Trophoblast cell (in vitro differentiated cells and primary cell): ENCODE data around the gene TCF12.

ENCODE experiments used
- DNase-seq, 2 donors: peaks; one replicate each; pipeline ENCODE4 v3.0.0-alpha.2; 2016
- H2AFZ ChIP-seq: 2 replicates; pipeline ENCODE4 v1.6.1; 2013; ENCODE audit warnings: low read length, moderate library complexity, mild to moderate bottlenecking; ENCODE audit not compliant: insufficient read depth, poor library complexity
- H2AK5ac ChIP-seq: 2 replicates; pipeline ENCODE4 v1.6.1; 2013; ENCODE audit warnings: mild to moderate bottlenecking, low read length
- H2BK120ac ChIP-seq: 2 replicates; pipeline ENCODE4 v1.6.1; 2013; ENCODE audit warnings: low read length, mild to moderate bottlenecking, moderate library complexity; ENCODE audit not compliant: insufficient read depth, poor library complexity
- H2BK12ac ChIP-seq: 2 replicates; pipeline ENCODE4 v1.6.1; 2013; ENCODE audit warnings: mild to moderate bottlenecking, low read length, moderate library complexity
- H2BK5ac ChIP-seq: 2 replicates; pipeline ENCODE4 v1.6.1; 2013; ENCODE audit warnings: low read length, low read depth, moderate library complexity, mild to moderate bottlenecking; ENCODE audit not compliant: poor library complexity
- H3K14ac ChIP-seq: 2 replicates; pipeline ENCODE4 v1.6.1; 2013; ENCODE audit warnings: mild to moderate bottlenecking, low read length
- H3K18ac ChIP-seq: 2 replicates; pipeline ENCODE4 v1.6.1; 2013; ENCODE audit warnings: mild to moderate bottlenecking, low read length
- H3K23ac ChIP-seq: 2 replicates; pipeline ENCODE4 v1.6.1; 2013; ENCODE audit warnings: low read length
- H3K27ac ChIP-seq: 2 replicates; pipeline ENCODE4 v1.5.1; 2013; ENCODE audit warnings: low read depth, mild to moderate bottlenecking, inconsistent platforms, low read length, moderate library complexity
- H3K27me3 ChIP-seq: 2 replicates; pipeline ENCODE4 v1.6.1; 2013; ENCODE audit warnings: inconsistent platforms, mild to moderate bottlenecking, low read length, moderate library complexity; ENCODE audit not compliant: insufficient read depth
- H3K36me3 ChIP-seq, 2 experiments: 1 replicate in 1 of 2; 2 replicates in 1 of 2; pipeline ENCODE4 v1.6.1; 2013; ENCODE audit warnings: low read length in 2 of 2, mild to moderate bottlenecking in 2 of 2, moderate library complexity in 1 of 2; ENCODE audit not compliant: insufficient read depth in 2 of 2, control insufficient read depth in 1 of 2
- H3K4ac ChIP-seq: 2 replicates; pipeline ENCODE4 v1.6.1; 2013; ENCODE audit warnings: low read depth, mild to moderate bottlenecking, low read length, moderate library complexity
- H3K4me1 ChIP-seq, 2 experiments: 1 replicate in 1 of 2; 2 replicates in 1 of 2; pipeline ENCODE4 v1.6.1; 2013; ENCODE audit warnings: low read length in 2 of 2, mild to moderate bottlenecking in 2 of 2, moderate library complexity in 1 of 2; ENCODE audit not compliant: insufficient read depth in 2 of 2, control insufficient read depth in 1 of 2
- H3K4me2 ChIP-seq: 2 replicates; pipeline ENCODE4 v1.6.1; 2013; ENCODE audit warnings: inconsistent platforms, mild to moderate bottlenecking, low read length, moderate library complexity
- H3K4me3 ChIP-seq: 2 replicates; pipeline ENCODE4 v1.5.1; 2013; ENCODE audit warnings: mild to moderate bottlenecking, low read depth, low read length, inconsistent platforms
- H3K79me1 ChIP-seq: one replicate; pipeline ENCODE4 v1.6.1; 2013; ENCODE audit warnings: low read length
- H3K79me2 ChIP-seq: 2 replicates; pipeline ENCODE4 v1.6.1; 2013; ENCODE audit warnings: low read length, mild to moderate bottlenecking; ENCODE audit not compliant: control insufficient read depth, insufficient read depth, poor library complexity
- H3K9ac ChIP-seq: 2 replicates; pipeline ENCODE4 v1.6.1; 2013; ENCODE audit warnings: mild to moderate bottlenecking, low read length
- H3K9me3 ChIP-seq: 2 replicates; pipeline ENCODE4 v1.6.1; 2013; ENCODE audit warnings: low read depth, mild to moderate bottlenecking, control low read depth, inconsistent platforms, low read length; ENCODE audit not compliant: insufficient read depth
- H4K12ac ChIP-seq: 2 replicates; pipeline ENCODE4 v1.6.1; 2013; ENCODE audit warnings: low read depth, mild to moderate bottlenecking, low read length, moderate library complexity
- H4K8ac ChIP-seq: 2 replicates; pipeline ENCODE4 v1.6.1; 2013; ENCODE audit warnings: low read depth, mild to moderate bottlenecking, low read length, moderate library complexity
- H4K91ac ChIP-seq: one replicate; pipeline ENCODE4 v1.6.1; 2013; ENCODE audit warnings: low read depth, mild to moderate bottlenecking, low read length, moderate library complexity
- WGBS: extraction: QIAGEN DNeasy Blood & Tissue Kit; methylation state at CpG from one replicate; pipeline ENCODE4 v1.1.7; 2013; ENCODE audit warnings: missing lambda C conversion rate; ENCODE audit not compliant: insufficient read length, insufficient coverage; ENCODE audit errors: extremely low coverage; 5-methylcytosine and 5-hydroxymethylcytosine counted together

The TCF12 gene

GRCh38 chr15:56989411-56989924, 71.0 kb downstream of the TCF12 start:
- Histone ChIP-seq H3K9ac (no peak overlapping the region), H3K27ac (no peak overlapping the region), H2BK5ac (no peak overlapping the region), H3K9me3 (no peaks in the 10 kb centered on the region), H3K18ac (no peak overlapping the region), H4K8ac (no peak overlapping the region), H3K4me3 (no peak overlapping the region), H3K79me2 (no peaks in the 10 kb centered on the region), H4K12ac (no peak overlapping the region), H3K14ac (no peak overlapping the region), H3K79me1 (no peaks in the 10 kb centered on the region), H2BK120ac (no peak overlapping the region), H4K91ac (no peak overlapping the region), H2AFZ (no peak overlapping the region), H3K23ac (no peak overlapping the region), H2AK5ac (no peak overlapping the region), H3K4me1 (no peaks in the 10 kb centered on the region), H3K4ac (no peak overlapping the region), H3K36me3 (no peaks in the 10 kb centered on the region), H2BK12ac (no peak overlapping the region), H3K4me2 (no peak overlapping the region), H3K27me3 (no peaks in the 10 kb centered on the region)
- DNase-seq = no peak
- no CpG with 5 or more reads among the region's 1 CpG for WGBS

GRCh38 chr15:56991017-56991416, 72.6 kb downstream of the TCF12 start:
- no CpG with 5 or more reads among the region's 6 CpGs for WGBS
- no peak overlapping the region for H2BK120ac ChIP-seq
- H2AK5ac ChIP-seq = no peak overlapping the region
- H3K9ac ChIP-seq = no peak overlapping the region
- no peak overlapping the region for H4K91ac ChIP-seq
- no peak overlapping the region for H3K4ac ChIP-seq
- no peaks in the 10 kb centered on the region for H3K27me3 ChIP-seq
- DNase-seq = no peak
- no peaks in the 10 kb centered on the region for H3K36me3 ChIP-seq
- no peak overlapping the region for H2BK5ac ChIP-seq
- no peak overlapping the region for H3K23ac ChIP-seq
- H3K79me2 ChIP-seq = no peaks in the 10 kb centered on the region
- no peaks in the 10 kb centered on the region for H3K4me1 ChIP-seq
- no peak overlapping the region for H3K27ac ChIP-seq
- H4K12ac ChIP-seq = no peak overlapping the region
- no peak overlapping the region for H4K8ac ChIP-seq
- H2AFZ ChIP-seq = no peak overlapping the region
- H3K18ac ChIP-seq = no peak overlapping the region
- no peaks in the 10 kb centered on the region for H3K9me3 ChIP-seq
- no peaks in the 10 kb centered on the region for H3K79me1 ChIP-seq
- H2BK12ac ChIP-seq = no peak overlapping the region
- H3K4me3 ChIP-seq = no peak overlapping the region
- H3K14ac ChIP-seq = no peak overlapping the region
- H3K4me2 ChIP-seq = no peak overlapping the region

- no peak for DNase-seq
- no peak overlapping the region for H3K14ac ChIP-seq
- no peak overlapping the region for H3K27ac ChIP-seq
- no peak overlapping the region for H2BK120ac ChIP-seq
- H3K23ac ChIP-seq = no peak overlapping the region
- no peak overlapping the region for H3K4me2 ChIP-seq
- no peaks in the 10 kb centered on the region for H3K27me3 ChIP-seq
- H3K79me2 ChIP-seq = no peaks in the 10 kb centered on the region
- H4K12ac ChIP-seq = no peak overlapping the region
- no peak overlapping the region for H3K4me3 ChIP-seq
- WGBS = no CpG with 5 or more reads among the region's 3 CpGs
- H3K4ac ChIP-seq = no peak overlapping the region
- no peak overlapping the region for H4K8ac ChIP-seq
- H3K9me3 ChIP-seq = no peaks in the 10 kb centered on the region
- no peak overlapping the region for H2AK5ac ChIP-seq
- no peak overlapping the region for H4K91ac ChIP-seq
- H3K18ac ChIP-seq = no peak overlapping the region
- H3K36me3 ChIP-seq = no peaks in the 10 kb centered on the region
- no peaks in the 10 kb centered on the region for H3K79me1 ChIP-seq
- no peak overlapping the region for H3K9ac ChIP-seq
- no peak overlapping the region for H2BK12ac ChIP-seq
- no peaks in the 10 kb centered on the region for H3K4me1 ChIP-seq
- H2BK5ac ChIP-seq = no peak overlapping the region
- no peak overlapping the region for H2AFZ ChIP-seq
These were observed 74.3 kb downstream of the TCF12 start for GRCh38 chr15:56992725-56993124.

DNA sequence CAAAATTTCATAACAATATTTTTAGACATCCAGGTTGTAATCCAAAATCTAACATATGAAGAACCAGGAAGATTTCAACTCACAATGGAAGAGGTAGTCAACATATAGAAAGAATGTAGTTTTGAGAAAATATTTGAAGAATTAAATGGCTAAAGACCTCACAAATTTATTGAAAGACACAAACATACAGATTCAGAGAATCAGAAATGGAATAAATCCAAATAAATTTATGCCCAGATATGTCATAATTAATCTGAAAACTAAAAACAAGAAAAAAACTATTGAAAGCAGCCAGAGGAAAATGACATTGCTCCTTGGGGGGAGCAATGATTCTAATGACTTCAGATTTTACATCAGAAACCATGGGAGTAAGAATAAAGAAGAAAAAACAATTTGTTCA, 75.8 kb downstream of the TCF12 start:
- H3K14ac ChIP-seq = no peak overlapping the region
- no peaks in the 10 kb centered on the region for H3K36me3 ChIP-seq
- no peak overlapping the region for H3K27ac ChIP-seq
- no peak overlapping the region for H3K4me2 ChIP-seq
- H2AK5ac ChIP-seq = no peak overlapping the region
- no peak overlapping the region for H4K8ac ChIP-seq
- no peak overlapping the region for H2BK12ac ChIP-seq
- no peak overlapping the region for H3K4me3 ChIP-seq
- no peak overlapping the region for H4K12ac ChIP-seq
- no peak overlapping the region for H2BK120ac ChIP-seq
- H3K18ac ChIP-seq = no peak overlapping the region
- no peak overlapping the region for H3K4ac ChIP-seq
- H3K79me1 ChIP-seq = no peaks in the 10 kb centered on the region
- no peak for DNase-seq
- no peaks in the 10 kb centered on the region for H3K4me1 ChIP-seq
- no peaks in the 10 kb centered on the region for H3K9me3 ChIP-seq
- no peaks in the 10 kb centered on the region for H3K79me2 ChIP-seq
- no peak overlapping the region for H3K23ac ChIP-seq
- no peak overlapping the region for H2AFZ ChIP-seq
- H2BK5ac ChIP-seq = no peak overlapping the region
- no peak overlapping the region for H3K9ac ChIP-seq
- H4K91ac ChIP-seq = no peak overlapping the region
- H3K27me3 ChIP-seq = no peaks in the 10 kb centered on the region
